H9 (cell line): ENCODE data around the gene NUP160. TPM values are rescaled to one million over a fixed set of nuclear protein-coding genes. Genes with fewer than 3 reads are reported as not detected.
A peak's percentile ranks its signal among the peaks of the same experiment; 100 is the strongest.

ENCODE experiments used
- DNase-seq: peaks from one replicate; pipeline ENCODE4 v3.0.0-alpha.2; 2017
- H2AFZ ChIP-seq: one replicate; pipeline ENCODE4 v1.6.1; 2013; ENCODE audit warnings: mild to moderate bottlenecking, low read length, control low read depth, moderate library complexity
- H2AK5ac ChIP-seq: 2 replicates; pipeline ENCODE4 v1.6.1; 2013; ENCODE audit warnings: low read length, control low read depth, mixed read lengths; ENCODE audit not compliant: insufficient read length
- H2BK120ac ChIP-seq: one replicate; pipeline ENCODE4 v1.6.1; 2013; ENCODE audit warnings: low read depth, mild to moderate bottlenecking, low read length, control low read depth, inconsistent platforms; ENCODE audit not compliant: poor library complexity, severe bottlenecking
- H2BK12ac ChIP-seq: 2 replicates; pipeline ENCODE4 v1.6.1; 2013; ENCODE audit warnings: low read length, control low read depth, mixed read lengths, low read depth; ENCODE audit not compliant: insufficient read length
- H2BK15ac ChIP-seq: 2 replicates; pipeline ENCODE4 v1.6.1; 2013; ENCODE audit warnings: low read depth, low read length, control low read depth
- H2BK20ac ChIP-seq: one replicate; pipeline ENCODE4 v1.6.1; 2013; ENCODE audit warnings: low read depth, mild to moderate bottlenecking, low read length, control low read depth, inconsistent platforms; ENCODE audit not compliant: poor library complexity, severe bottlenecking
- H2BK5ac ChIP-seq: 2 replicates; pipeline ENCODE4 v1.6.1; 2013; ENCODE audit warnings: low read length, control low read depth, mixed read lengths; ENCODE audit not compliant: insufficient read length
- H3K14ac ChIP-seq: 2 replicates; pipeline ENCODE4 v1.6.1; 2013; ENCODE audit warnings: low read length, control low read depth; ENCODE audit not compliant: insufficient read depth
- H3K18ac ChIP-seq: 2 replicates; pipeline ENCODE4 v1.6.1; 2013; ENCODE audit warnings: low read depth, mild to moderate bottlenecking, mixed read lengths, low read length, control low read depth; ENCODE audit not compliant: insufficient read length
- H3K23ac ChIP-seq: 2 replicates; pipeline ENCODE4 v1.6.1; 2013; ENCODE audit warnings: low read length, control low read depth, mixed read lengths, low read depth; ENCODE audit not compliant: insufficient read length
- H3K23me2 ChIP-seq: 2 replicates; pipeline ENCODE4 v1.6.1; 2013; ENCODE audit warnings: low read depth, mild to moderate bottlenecking, mixed read lengths, low read length, control low read depth; ENCODE audit not compliant: insufficient read length, poor library complexity, severe bottlenecking
- H3K27ac ChIP-seq: 2 replicates; pipeline ENCODE4 v1.5.1; 2013; ENCODE audit warnings: low read length, control low read depth, mixed read lengths, low read depth; ENCODE audit not compliant: insufficient read length
- H3K27me3 ChIP-seq: 2 replicates; pipeline ENCODE4 v1.6.1; 2013; ENCODE audit warnings: low read length, control low read depth, inconsistent platforms; ENCODE audit not compliant: insufficient read depth
- H3K4ac ChIP-seq: 2 replicates; pipeline ENCODE4 v1.6.1; 2013; ENCODE audit warnings: low read depth, mild to moderate bottlenecking, control low read depth, inconsistent platforms, low read length, moderate library complexity
- H3K4me1 ChIP-seq: 2 replicates; pipeline ENCODE4 v1.6.1; 2013; ENCODE audit warnings: low read length, control low read depth, inconsistent platforms; ENCODE audit not compliant: insufficient read depth
- H3K4me2 ChIP-seq: 2 replicates; pipeline ENCODE4 v1.6.1; 2013; ENCODE audit warnings: low read length, control low read depth, mixed read lengths; ENCODE audit not compliant: insufficient read length, insufficient read depth
- H3K56ac ChIP-seq: 2 replicates; pipeline ENCODE4 v1.6.1; 2013; ENCODE audit warnings: low read depth, mild to moderate bottlenecking, mixed read lengths, low read length, control low read depth; ENCODE audit not compliant: insufficient read length
- H3K79me1 ChIP-seq: 2 replicates; pipeline ENCODE4 v1.6.1; 2013; ENCODE audit warnings: low read depth, mild to moderate bottlenecking, moderate library complexity, low read length, control low read depth, inconsistent platforms; ENCODE audit not compliant: insufficient read depth, poor library complexity, severe bottlenecking
- H3K79me2 ChIP-seq: 2 replicates; pipeline ENCODE4 v1.6.1; 2013; ENCODE audit warnings: low read length, control low read depth, inconsistent platforms; ENCODE audit not compliant: insufficient read depth
- H3K9ac ChIP-seq: 2 replicates; pipeline ENCODE4 v1.6.1; 2013; ENCODE audit warnings: low read length, control low read depth, mixed read lengths; ENCODE audit not compliant: insufficient read length; ENCODE audit errors: extremely low read depth
- H3K9me3 ChIP-seq: one replicate; pipeline ENCODE4 v1.6.1; 2013; ENCODE audit warnings: low read depth, low read length, inconsistent platforms; ENCODE audit not compliant: control insufficient read depth
- H3T11ph ChIP-seq: one replicate; pipeline ENCODE4 v1.6.1; 2013; ENCODE audit warnings: mild to moderate bottlenecking, low read length, control low read depth, inconsistent platforms
- H4K20me1 ChIP-seq: one replicate; pipeline ENCODE4 v1.6.1; 2013; ENCODE audit not compliant: control insufficient read depth, insufficient read length, insufficient read depth
- H4K5ac ChIP-seq: 2 replicates; pipeline ENCODE4 v1.6.1; 2013; ENCODE audit warnings: low read depth, mild to moderate bottlenecking, mixed read lengths, low read length, control low read depth; ENCODE audit not compliant: insufficient read length
- H4K8ac ChIP-seq: replicated peaks from 2 replicates; pipeline ENCODE4 v1.6.1; 2013; ENCODE audit warnings: low read length, control low read depth, mixed read lengths, low read depth; ENCODE audit not compliant: insufficient read length
- H4K91ac ChIP-seq: 2 replicates; pipeline ENCODE4 v1.6.1; 2013; ENCODE audit warnings: low read depth, mild to moderate bottlenecking, moderate library complexity, mixed read lengths, low read length, control low read depth; ENCODE audit not compliant: insufficient read length
- H3K27ac Mint-ChIP-seq, 3 experiments: 2 replicates in 2 of 3; 3 replicates in 1 of 3; pipeline ENCODE4 v1.8.0; 2020 to 2021; ENCODE audit warnings: mixed read lengths in 3 of 3, mild to moderate bottlenecking in 1 of 3, moderate library complexity in 1 of 3
- H3K27me3 Mint-ChIP-seq: 2 replicates; pipeline ENCODE4 v1.8.0; 2021; ENCODE audit warnings: low read depth, mild to moderate bottlenecking, moderate library complexity, mixed read lengths
- H3K36me3 Mint-ChIP-seq, 3 experiments: 2 replicates in 2 of 3; 3 replicates in 1 of 3; pipeline ENCODE4 v1.8.0; 2020 to 2021; ENCODE audit warnings: low read depth in 3 of 3, mixed read lengths in 3 of 3; ENCODE audit not compliant: insufficient read depth in 1 of 3
- H3K4me1 Mint-ChIP-seq, 2 experiments: 2 replicates each; pipeline ENCODE4 v1.8.0; 2020; ENCODE audit warnings: mixed read lengths in 2 of 2
- H3K4me3 Mint-ChIP-seq, 2 experiments: 2 replicates in 1 of 2; 3 replicates in 1 of 2; pipeline ENCODE4 v1.8.0; 2020 to 2021; ENCODE audit warnings: mild to moderate bottlenecking in 2 of 2, mixed read lengths in 2 of 2, moderate library complexity in 1 of 2
- H3K9me3 Mint-ChIP-seq, 2 experiments: 2 replicates in 1 of 2; 3 replicates in 1 of 2; pipeline ENCODE4 v1.8.0; 2020; ENCODE audit warnings: mild to moderate bottlenecking in 2 of 2, mixed read lengths in 2 of 2, moderate library complexity in 1 of 2
- WGBS: extraction: QIAGEN DNeasy Blood & Tissue Kit; methylation state at CpG from one replicate; pipeline ENCODE4 v1.1.7; 2013; ENCODE audit warnings: missing lambda C conversion rate, low lambda C conversion rate, mixed read lengths; ENCODE audit not compliant: insufficient read length; ENCODE audit errors: extremely low coverage; 5-methylcytosine and 5-hydroxymethylcytosine counted together
- total RNA-seq: library from RNA; stranded (reverse); gene quantifications from 2 replicates; pipeline ENCODE4 v1.2.1, GENCODE V29; 2021
- TF ChIP-seq, protein P1 (sequence below): fragments of 200-600 bp; sonication (generic); conservative IDR thresholded peaks from 3 replicates; pipeline ENCODE4 v1.8.0; 2021; ENCODE audit warnings: antibody characterized with exemption, mild to moderate bottlenecking

The NUP160 gene
- total RNA-seq, 1 experiment from 2014 or later: 86.1 TPM

DNA sequence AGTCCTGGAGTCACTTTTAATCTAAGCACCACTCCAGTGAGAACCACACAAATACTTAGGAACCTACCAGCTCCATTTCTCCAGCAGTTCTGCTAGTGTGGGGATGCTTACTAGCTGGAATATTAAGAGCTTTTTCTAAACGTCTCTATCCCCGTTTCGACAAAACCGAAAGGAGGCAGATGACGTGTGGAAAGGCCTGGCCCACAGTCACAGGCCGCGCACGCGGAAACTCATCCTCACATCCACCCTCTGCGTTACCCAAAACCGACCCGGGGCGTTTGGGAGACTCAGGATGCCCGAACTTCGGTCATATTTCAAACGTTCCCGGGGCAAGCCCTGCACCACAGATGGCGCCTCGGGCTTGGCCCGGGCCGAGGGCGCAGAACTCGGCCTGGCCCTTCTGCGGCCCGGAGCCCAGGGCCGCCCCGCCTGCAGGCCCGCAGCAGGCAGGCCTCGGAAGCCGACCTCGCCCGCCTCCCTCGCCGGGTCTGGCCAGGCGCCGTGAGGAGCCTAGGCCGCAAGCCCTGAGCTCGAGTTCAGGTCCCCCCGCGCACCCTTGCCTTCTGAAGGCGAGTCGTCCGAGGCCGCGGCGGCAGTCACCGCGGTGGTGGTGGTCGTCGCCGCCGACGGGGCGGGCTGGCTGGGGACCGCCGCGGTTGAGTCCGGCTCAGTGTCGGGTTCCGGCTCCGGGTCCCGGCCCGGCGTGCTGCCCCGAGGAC, 81.5 kb downstream of the NUP160 start:
- Histone ChIP-seq H3K4me2 (peak overlapping the region; percentile 51), H3K18ac (no peak overlapping the region), H4K5ac (no peak overlapping the region), H3K79me1 (no peaks in the 10 kb centered on the region), H3K79me2 (peaks cover 9% of the 10 kb centered on the region; the same call in 1 of the 2 replicates), H3K9me3 (no peaks in the 10 kb centered on the region), H4K8ac (no peak overlapping the region), H2AFZ (no peak overlapping the region), H2BK120ac (no peak overlapping the region), H2BK20ac (no peak overlapping the region), H3K4me1 (no peaks in the 10 kb centered on the region; the same call in 1 of the 2 replicates), H3K14ac (peak overlapping the region; percentile 90), H2BK5ac (no peak overlapping the region), H3K23ac (no peak overlapping the region), H4K91ac (no peak overlapping the region), H3K27ac (no peak overlapping the region), H3T11ph (no peak overlapping the region), H3K4ac (no peak overlapping the region), H3K23me2 (peaks cover 3% of the 10 kb centered on the region), H3K9ac (peak overlapping the region; percentile 75), H2AK5ac (no peak overlapping the region), H2BK15ac (no peak overlapping the region), H2BK12ac (no peak overlapping the region), H3K27me3 (no peaks in the 10 kb centered on the region), H4K20me1 (no peaks in the 10 kb centered on the region), H3K56ac (no peak overlapping the region)
- peak overlapping the region; percentile 77 to 98 (median 95); a peak in 5 of 7 replicates for H3K27ac Mint-ChIP-seq
- no peaks in the 10 kb centered on the region; a peak in 1 of 5 replicates for H3K9me3 Mint-ChIP-seq
- H3K4me3 Mint-ChIP-seq: peak overlapping the region; percentile 98
- peaks cover 22 to 38% (median 29%) of the 10 kb centered on the region in 3 experiments; a peak in 6 of 7 replicates for H3K36me3 Mint-ChIP-seq
- WGBS: no CpG with 5 or more reads among the region's 65 CpGs
- no peak for DNase-seq
- H3K4me1 Mint-ChIP-seq: peaks cover 11 to 18% of the 10 kb centered on the region in 2 experiments
- TF ChIP-seq, protein P1, sequence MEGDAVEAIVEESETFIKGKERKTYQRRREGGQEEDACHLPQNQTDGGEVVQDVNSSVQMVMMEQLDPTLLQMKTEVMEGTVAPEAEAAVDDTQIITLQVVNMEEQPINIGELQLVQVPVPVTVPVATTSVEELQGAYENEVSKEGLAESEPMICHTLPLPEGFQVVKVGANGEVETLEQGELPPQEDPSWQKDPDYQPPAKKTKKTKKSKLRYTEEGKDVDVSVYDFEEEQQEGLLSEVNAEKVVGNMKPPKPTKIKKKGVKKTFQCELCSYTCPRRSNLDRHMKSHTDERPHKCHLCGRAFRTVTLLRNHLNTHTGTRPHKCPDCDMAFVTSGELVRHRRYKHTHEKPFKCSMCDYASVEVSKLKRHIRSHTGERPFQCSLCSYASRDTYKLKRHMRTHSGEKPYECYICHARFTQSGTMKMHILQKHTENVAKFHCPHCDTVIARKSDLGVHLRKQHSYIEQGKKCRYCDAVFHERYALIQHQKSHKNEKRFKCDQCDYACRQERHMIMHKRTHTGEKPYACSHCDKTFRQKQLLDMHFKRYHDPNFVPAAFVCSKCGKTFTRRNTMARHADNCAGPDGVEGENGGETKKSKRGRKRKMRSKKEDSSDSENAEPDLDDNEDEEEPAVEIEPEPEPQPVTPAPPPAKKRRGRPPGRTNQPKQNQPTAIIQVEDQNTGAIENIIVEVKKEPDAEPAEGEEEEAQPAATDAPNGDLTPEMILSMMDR: no peak
- H3K27me3 Mint-ChIP-seq: no peaks in the 10 kb centered on the region; the same call in 1 of the 2 replicates
